ENCODE data around the gene ZNF649.

DNA sequence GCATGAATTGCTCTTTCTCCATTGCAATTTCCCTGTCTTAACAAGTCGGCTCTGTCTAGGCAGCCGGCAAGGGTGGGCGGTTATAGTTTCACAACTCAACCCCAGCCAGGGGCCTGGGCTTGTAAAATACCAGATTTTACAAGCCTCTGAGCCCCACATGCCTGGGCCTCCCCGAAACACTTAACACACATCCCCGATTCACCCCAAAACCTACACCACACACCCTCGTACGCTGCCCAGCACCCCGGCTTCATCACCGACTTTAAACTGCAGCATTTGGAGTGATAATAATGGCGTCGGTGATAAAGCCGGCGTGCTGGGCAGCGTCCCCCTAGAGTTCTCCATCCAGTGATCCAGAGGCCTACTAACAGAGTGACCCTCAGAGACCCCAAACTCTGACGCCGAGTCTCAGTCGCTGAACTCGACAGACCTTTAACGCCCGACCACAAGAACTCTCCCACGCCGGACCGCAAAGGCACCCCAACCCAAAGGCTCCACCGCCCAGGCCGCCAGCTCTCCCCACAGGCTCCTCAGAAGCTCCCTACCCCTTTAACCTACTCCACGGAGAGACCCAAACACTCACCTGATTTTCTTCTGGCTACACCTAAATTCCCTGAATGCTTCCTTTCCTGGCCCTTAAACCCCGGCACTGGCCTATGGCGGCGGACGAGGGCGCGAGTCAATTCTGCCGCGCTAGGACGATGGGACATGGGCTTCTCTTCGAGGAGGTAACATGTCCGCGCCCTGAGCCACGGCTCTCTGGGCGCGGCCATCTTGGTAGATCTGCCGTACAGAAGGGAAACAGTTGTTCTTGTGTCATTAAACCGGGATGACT lies at the start of gene ZNF649:
- TF ChIP-seq CTCF (IDR thresholded peaks at IDR 0.05), result no peak
- peak in 1 of 2 donors; percentile 36 for TF ChIP-seq POLR2A (IDR thresholded peaks at IDR 0.05)
